Epithelial cell of esophagus (primary cell): ENCODE data around the gene SH2D2A.

Experiments used
- DNase-seq: peaks from one replicate; pipeline ENCODE4 v3.0.0; 2010; ENCODE audit warnings: low read depth
- H3K4me3 ChIP-seq: 2 replicates; pipeline ENCODE4 v1.5.1; 2011; ENCODE audit warnings: mild to moderate bottlenecking, low read length, control low read depth
- CTCF ChIP-seq: IDR thresholded peaks from 2 replicates; pipeline ENCODE4 v1.5.1; 2011; ENCODE audit warnings: low read depth, mild to moderate bottlenecking, low read length, control low read depth, inconsistent platforms; ENCODE audit not compliant: insufficient read depth; ENCODE audit errors: missing control alignments

SH2D2A gene

GRCh38 chr1:156857532-156857931, 40.9 kb upstream of the SH2D2A start:
- no peak for TF ChIP-seq CTCF
- H3K4me3 ChIP-seq: no peak overlapping the region
- DNase-seq: no peak

- no peak overlapping the region for H3K4me3 ChIP-seq
- no peak for DNase-seq
- no peak for TF ChIP-seq CTCF
Measured at GRCh38 chr1:156856282-156856785, 39.7 kb upstream of the SH2D2A start.

GRCh38 chr1:156854634-156855033, 38.0 kb upstream of the SH2D2A start:
- H3K4me3 ChIP-seq: no peak overlapping the region
- no peak for TF ChIP-seq CTCF
- no peak for DNase-seq

GRCh38 chr1:156853761-156854160, 37.1 kb upstream of the SH2D2A start:
- DNase-seq: no peak
- H3K4me3 ChIP-seq: no peak overlapping the region
- TF ChIP-seq CTCF: no peak

- no peak for DNase-seq
Measured at GRCh38 chr1:156852418-156852874, 35.8 kb upstream of the SH2D2A start.

GRCh38 chr1:156851779-156852417, 35.2 kb upstream of the SH2D2A start:
- no peak for TF ChIP-seq CTCF
- no peak for DNase-seq
- H3K4me3 ChIP-seq: no peak overlapping the region

More at GRCh38 chr1:156852418-156852874, 35.8 kb upstream of the SH2D2A start:
- TF ChIP-seq CTCF: no peak
- no peak overlapping the region for H3K4me3 ChIP-seq

GRCh38 chr1:156849151-156849496, 32.5 kb upstream of the SH2D2A start:
- DNase-seq: no peak
- TF ChIP-seq CTCF: no peak
- H3K4me3 ChIP-seq: no peak overlapping the region
